ENCODE results near the gene SLC5A7. TPM values are rescaled to one million over a fixed set of nuclear protein-coding genes. Genes with fewer than 3 reads are reported as not detected.

Gene SLC5A7
- total and polyA plus RNA-seq, 2 of the 13 experiments (the other 11 are each of a cell fraction or from before 2014, with no cell fraction given) = not detected

DNA sequence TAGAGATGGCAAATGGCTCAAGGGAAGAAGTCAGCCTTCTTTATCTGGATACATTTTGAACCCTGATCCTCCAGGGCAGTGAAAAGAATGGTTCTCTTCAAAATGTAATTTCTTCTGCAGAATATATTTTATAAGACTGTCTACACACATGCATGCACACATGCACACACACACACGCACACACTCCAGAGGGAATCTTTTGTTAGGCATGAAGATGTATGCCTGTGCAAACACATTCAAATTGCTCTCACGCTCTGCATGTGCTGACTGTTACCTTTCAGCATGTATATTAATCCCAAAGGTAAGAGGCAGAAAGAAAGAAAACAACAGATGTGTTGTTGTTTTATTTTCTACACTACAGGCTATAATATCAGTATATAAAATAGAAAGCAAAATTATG is 43.2 kb downstream of the SLC5A7 start (continued):
- no peak for TF ChIP-seq TFDP1 (CRISPR knock-in tag; IDR thresholded peaks at IDR 0.05; ENCODE audit: borderline replicate concordance)
- no peak for TF ChIP-seq HNF1A (IDR thresholded peaks at IDR 0.05; ENCODE audit: low read depth)
- no peak for TF ChIP-seq HNF1A (CRISPR knock-in tag; IDR thresholded peaks at IDR 0.05; ENCODE audit: borderline replicate concordance)
- no peak for TF ChIP-seq ZNF343 (CRISPR knock-in tag; IDR thresholded peaks at IDR 0.05)
- TF ChIP-seq ISX (CRISPR knock-in tag; conservative IDR thresholded peaks at IDR 0.05) = no peak

DNA sequence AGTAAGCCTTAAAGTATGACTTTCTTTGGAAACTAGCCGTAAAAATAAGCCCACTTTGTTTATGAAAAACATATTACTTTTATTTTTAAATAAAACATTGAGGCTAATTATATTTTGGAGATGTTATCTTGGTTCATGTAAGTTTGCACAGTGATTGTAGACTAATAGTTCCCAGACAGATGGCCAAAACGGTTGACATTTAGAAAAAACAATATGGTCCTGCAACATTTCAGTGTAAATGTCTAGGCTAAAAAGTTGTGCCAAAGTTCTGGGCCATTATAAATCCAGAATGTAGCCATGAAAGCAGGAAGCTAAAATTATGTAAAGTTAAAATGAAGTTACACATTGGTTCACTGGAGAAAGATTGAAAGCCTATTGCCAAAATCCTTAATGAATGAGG is 43.6 kb downstream of the SLC5A7 start:
- H3K27me3 ChIP-seq (ENCODE audit: control insufficient read depth in 1 of 2, insufficient read depth in 2 of 2, low read length in 2 of 2) = no peaks in the 10 kb centered on the region
- ATAC-seq = no peak

More for the DNA sequence above, 43.6 kb downstream of the SLC5A7 start:
- FAIRE-seq (no peak), DNase-seq (ENCODE audit: low spot score) (no peak)
- H3K4me2 ChIP-seq (ENCODE audit: low read depth, low read length) = no peak overlapping the region
- no peaks in the 10 kb centered on the region for H3K4me1 ChIP-seq (ENCODE audit: insufficient read depth, low read length)
- no TSS peak for BruUV-seq (replicated peaks)
- 1% methylated on average over 2 of the region's 2 CpGs for WGBS (ENCODE audit: low lambda C conversion rate)
- ChIA-PET POLR2A (no interaction called here), CTCF (ENCODE audit: low intra/inter-chr PET ratio, low total read pairs) (no interaction called here)
- H3K9ac ChIP-seq (ENCODE audit: insufficient read depth, low read depth, low read length) = no peak overlapping the region
- no peak overlapping the region for H3K27ac ChIP-seq (ENCODE audit: extremely low read length, insufficient read depth, low read length)
- no peak for TF ChIP-seq HOXA3 (CRISPR knock-in tag; IDR thresholded peaks at IDR 0.05)
- no peak for TF ChIP-seq KLF16 (CRISPR knock-in tag; IDR thresholded peaks at IDR 0.05)
- TF ChIP-seq ZNF781 (CRISPR knock-in tag; IDR thresholded peaks at IDR 0.05; ENCODE audit: borderline replicate concordance, not compliant biosample characterization) = no peak
- no peak for TF ChIP-seq ZNF556 (CRISPR knock-in tag; IDR thresholded peaks at IDR 0.05; ENCODE audit: borderline replicate concordance)
- no peak for TF ChIP-seq THAP11 (CRISPR knock-in tag; IDR thresholded peaks at IDR 0.05)
- TF ChIP-seq, protein P1, sequence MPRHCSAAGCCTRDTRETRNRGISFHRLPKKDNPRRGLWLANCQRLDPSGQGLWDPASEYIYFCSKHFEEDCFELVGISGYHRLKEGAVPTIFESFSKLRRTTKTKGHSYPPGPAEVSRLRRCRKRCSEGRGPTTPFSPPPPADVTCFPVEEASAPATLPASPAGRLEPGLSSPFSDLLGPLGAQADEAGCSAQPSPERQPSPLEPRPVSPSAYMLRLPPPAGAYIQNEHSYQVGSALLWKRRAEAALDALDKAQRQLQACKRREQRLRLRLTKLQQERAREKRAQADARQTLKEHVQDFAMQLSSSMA (CRISPR knock-in tag; IDR thresholded peaks at IDR 0.05) = no peak
- TF ChIP-seq NFE2 (CRISPR knock-in tag; IDR thresholded peaks at IDR 0.05) = no peak
- TF ChIP-seq, protein P2, sequence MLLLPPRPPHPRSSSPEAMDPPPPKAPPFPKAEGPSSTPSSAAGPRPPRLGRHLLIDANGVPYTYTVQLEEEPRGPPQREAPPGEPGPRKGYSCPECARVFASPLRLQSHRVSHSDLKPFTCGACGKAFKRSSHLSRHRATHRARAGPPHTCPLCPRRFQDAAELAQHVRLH (CRISPR knock-in tag; IDR thresholded peaks at IDR 0.05; ENCODE audit: borderline replicate concordance, low read depth) = no peak
- TF ChIP-seq REXO4 (CRISPR knock-in tag; IDR thresholded peaks at IDR 0.05; ENCODE audit: borderline replicate concordance) = no peak
- no peak overlapping the region for H3K4me3 ChIP-seq (replicated peaks in 1 of 3; ENCODE audit: insufficient read depth in 1 of 3, low read depth in 2 of 3, low read length in 3 of 3)
- intact Hi-C loops (cut with micrococcal nuclease; ENCODE audit: unreplicated experiment) (no loop called here), in situ Hi-C loops (cut with HindIII; ENCODE audit: extremely low pct_ligation_motif_present, low pct_unique_long_range_greater_than_20kb) (no loop called here)
- no peaks in the 10 kb centered on the region for H3K36me3 ChIP-seq (replicated peaks in 1 of 2; ENCODE audit: control insufficient read depth in 1 of 2, insufficient read depth in 2 of 2, low read length in 2 of 2)
- no peaks in the 10 kb centered on the region for H3K79me2 ChIP-seq (ENCODE audit: insufficient read depth, low read length)
- H2AFZ ChIP-seq (ENCODE audit: low read length) = no peak overlapping the region
- H3K9me3 ChIP-seq (ENCODE audit: low read length) = no peaks in the 10 kb centered on the region; the same call in 1 of the 2 replicates
- H4K20me1 ChIP-seq (ENCODE audit: insufficient read depth, low read length) = no peaks in the 10 kb centered on the region
